Measurements from ENCODE around the gene TRIM65.

The TRIM65 gene

DNA sequence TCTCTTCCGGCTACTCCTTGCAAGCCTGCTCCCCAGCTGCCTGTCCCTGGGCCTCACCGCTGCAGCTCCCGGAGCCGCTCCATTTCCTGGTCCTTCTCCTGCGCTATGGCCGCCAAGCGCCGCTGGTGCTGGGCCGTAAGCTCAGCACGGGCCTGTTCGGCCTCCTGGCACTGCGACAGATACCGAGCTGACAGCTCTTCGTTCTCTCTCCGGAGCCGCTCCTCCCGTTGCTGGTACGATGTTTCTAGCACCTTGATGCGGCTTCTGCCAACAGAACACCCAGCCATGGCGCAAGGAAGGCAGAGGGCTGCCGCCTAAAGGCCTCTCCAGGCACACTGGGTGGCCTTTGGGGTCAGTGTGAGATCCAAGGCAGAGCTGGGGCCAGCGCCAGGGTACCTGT is 22.9 kb upstream of the TRIM65 start:
- DNase-seq (ENCODE audit: low read depth, low spot score): no peak
- H3K4me3 ChIP-seq (ENCODE audit: low read length): no peak overlapping the region

DNA sequence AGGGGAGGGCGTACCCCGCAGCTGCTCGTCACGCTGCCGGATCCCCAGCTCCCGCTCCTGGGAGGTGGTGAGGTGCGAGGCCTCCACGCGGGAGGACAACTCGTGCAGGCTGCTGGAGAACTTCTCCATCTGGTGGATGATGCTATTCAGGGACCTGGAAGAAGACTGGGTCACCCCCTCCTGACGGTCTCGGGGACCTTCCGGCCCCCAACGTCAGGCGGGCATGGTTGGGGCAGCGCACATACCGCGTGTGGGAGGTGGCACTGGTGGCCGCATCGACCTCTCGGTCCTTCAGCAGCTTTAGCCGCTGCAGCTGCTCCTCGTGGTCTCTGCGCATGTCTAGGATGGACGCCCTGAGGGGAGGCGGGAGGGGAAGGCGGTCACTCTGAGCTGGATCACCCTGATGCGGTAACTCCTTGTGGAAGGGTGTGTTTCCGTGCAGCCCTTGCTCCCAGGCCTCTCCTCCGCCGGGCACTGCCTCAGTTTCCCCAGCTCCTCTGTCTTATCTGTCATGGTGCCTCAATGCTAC is 21.2 kb upstream of the TRIM65 start:
- no peak overlapping the region for H3K4me3 ChIP-seq (ENCODE audit: low read length)
- DNase-seq (ENCODE audit: low read depth, low spot score): no peak

DNA sequence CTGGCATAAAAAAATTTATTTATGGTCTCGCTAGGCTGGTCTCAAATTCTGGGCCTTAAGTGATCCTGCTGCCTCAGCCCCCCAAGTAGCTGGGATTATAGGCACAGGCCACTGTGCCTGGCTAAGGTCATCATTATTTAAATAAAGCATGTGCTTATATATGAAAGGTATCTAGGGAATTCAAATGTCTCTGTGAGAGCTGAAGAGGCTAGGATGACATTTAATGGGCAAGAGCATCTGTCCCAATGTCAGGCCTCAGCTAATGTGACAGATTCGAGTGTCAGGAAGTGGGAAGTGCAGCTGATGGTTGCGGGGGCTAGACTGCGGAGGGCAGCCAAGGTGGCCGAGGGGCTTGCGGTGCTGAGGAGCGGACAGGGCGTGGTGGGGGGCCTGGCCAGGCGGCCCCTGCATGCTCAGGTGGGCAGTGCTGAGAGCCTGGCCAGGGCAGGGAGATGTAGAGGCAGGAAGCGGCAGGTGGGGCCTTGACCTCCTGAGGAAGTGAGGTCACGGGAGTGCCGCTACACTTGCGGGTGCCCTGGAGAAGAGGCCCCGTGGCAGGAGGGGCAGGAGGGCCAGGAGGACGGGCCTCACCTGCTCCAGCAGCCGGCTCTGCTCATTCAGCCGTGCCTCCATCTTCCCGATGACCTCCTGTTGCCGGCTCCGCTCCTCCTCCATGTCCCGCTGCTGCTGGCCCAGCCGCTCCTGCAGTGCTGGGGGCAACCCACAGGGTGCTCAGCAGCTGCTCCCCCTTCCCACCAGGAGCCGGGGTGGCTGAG is 20.6 kb upstream of the TRIM65 start:
- no peak for DNase-seq (ENCODE audit: low read depth, low spot score)
- no peak overlapping the region for H3K4me3 ChIP-seq (ENCODE audit: low read length)

DNA sequence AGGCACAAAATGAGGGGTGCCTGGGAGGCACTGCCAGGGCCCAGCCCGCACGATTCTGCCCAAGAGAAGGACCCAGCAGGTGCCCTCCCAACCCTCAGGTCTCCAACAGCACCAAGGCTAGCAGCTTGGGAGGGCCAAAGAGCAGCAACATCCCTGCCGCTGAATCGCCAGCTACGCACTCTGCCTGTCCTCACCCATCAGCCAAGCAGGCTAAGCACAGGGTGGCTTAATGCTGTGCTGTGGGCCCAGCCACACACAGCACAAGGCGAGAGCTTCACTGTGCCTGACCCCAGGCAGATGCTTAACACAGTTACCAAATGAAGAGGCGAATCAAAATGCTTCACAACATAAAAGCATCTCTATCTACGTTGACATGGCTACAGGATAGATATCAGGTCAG is 18.5 kb upstream of the TRIM65 start:
- no peak for DNase-seq (ENCODE audit: low read depth, low spot score)
- no peak overlapping the region for H3K4me3 ChIP-seq (ENCODE audit: low read length)

DNA sequence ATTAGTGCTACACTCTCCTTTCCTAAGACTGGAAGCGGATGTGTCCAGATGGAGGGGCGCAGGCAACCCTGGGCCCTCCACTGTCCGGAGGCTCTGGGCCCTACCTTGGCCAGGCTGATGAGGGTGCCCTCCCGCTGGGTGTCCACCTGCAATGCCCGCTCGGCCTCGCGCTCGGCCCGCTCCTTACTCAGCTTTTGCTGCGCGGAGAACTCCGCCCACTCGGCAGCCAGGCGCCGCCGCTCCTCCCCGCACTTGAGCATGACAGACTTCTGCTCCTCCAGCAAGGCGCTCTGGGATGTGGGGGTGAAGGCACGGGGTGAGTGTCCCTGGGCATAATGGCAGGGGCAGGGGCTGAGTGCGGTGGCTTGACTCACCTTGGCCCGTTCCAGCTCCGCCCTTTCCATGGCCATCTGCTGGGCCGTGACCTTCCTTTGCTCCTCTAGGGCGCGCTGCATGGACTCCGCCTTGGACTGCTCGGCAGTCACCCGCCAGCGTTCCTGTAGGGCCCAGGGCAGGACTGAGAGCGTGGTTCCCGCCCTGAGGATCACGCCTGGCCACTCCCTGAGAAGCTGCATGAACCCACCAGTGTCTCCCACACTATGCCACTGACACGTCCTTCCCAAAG is 18.0 kb upstream of the TRIM65 start:
- DNase-seq (ENCODE audit: low read depth, low spot score): no peak
- no peak overlapping the region for H3K4me3 ChIP-seq (ENCODE audit: low read length)

DNA sequence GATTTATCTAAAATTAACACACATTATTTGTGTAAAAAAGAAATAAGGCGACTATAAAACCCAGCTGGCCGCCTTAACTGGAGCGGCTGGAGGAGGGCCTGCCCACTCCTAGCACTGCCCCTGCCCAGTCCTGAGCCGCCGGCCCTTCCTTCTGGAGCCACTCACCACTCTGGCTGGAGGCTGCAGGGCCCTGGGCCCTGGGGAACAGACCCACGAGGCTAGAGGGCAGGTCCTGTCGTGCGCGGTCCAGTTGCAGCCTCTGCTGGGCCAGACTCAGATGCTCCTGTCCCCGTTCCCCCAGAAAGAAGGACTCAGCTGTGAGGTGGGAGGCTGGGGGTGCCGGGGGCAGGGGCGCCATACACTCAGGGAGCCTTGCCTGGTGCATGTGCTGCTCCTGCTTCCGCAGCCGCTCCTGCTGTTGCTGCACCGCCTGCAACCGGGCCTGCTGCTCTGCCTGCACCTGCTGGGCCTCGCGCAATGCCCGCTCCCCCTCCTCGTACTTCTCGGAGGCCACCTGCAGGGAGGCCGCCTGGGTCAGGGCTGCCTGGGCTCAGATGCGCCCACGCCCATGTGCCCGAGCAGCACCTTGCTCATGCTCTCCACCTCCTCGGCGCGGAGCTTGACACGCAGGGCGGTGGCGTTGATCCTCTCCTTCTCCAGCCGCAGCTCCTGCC is 16.9 kb upstream of the TRIM65 start:
- DNase-seq (ENCODE audit: low read depth, low spot score): no peak
- H3K4me3 ChIP-seq (ENCODE audit: low read length): no peak overlapping the region

DNA sequence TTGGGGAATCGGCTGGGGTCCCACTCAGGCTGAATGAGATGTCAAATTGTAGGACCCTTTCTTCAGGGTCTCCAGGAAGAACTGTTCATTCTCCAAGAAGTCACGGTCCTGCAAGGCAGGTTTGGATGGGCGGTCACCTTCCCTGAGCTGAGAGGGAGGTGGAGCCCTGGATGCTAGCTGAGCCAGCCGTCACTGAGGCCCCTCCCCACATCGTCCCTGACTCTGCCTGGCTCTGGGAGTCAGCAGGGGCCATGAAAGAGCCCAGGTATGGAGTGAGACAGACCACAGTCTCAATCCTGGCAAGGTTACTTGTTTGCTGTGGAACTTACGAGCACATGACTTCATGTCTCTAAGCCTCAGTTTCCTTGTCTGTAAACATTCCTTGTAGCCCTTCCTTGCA is 13.9 kb upstream of the TRIM65 start:
- DNase-seq (ENCODE audit: low read depth, low spot score): no peak
- no peak overlapping the region for H3K4me3 ChIP-seq (ENCODE audit: low read length)

DNA sequence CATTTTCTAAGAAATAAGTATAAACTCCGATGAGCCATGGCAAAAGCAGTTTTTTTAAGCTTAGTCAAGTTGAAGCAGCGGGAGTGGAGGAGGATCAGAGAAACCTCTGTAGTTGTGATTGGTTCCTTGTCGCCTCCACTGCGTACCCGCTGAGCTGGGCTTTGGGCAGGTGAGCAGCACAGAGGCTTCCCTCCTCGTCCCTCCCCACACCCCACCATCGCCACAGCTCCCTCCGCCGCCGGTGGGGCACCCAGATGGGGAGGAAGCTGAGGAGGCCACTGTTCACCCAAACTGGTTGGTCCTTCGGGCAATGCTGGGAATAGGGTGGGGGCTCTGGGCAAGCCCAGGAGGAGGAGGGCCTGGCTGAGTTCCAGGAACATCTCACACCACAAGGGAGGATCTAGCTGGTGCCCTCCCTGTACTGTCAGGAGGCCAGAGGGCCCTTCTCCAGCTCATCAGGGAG is 13.1 kb upstream of the TRIM65 start:
- DNase-seq (ENCODE audit: low read depth, low spot score): peak; percentile 51
- no peak overlapping the region for H3K4me3 ChIP-seq (ENCODE audit: low read length)

DNA sequence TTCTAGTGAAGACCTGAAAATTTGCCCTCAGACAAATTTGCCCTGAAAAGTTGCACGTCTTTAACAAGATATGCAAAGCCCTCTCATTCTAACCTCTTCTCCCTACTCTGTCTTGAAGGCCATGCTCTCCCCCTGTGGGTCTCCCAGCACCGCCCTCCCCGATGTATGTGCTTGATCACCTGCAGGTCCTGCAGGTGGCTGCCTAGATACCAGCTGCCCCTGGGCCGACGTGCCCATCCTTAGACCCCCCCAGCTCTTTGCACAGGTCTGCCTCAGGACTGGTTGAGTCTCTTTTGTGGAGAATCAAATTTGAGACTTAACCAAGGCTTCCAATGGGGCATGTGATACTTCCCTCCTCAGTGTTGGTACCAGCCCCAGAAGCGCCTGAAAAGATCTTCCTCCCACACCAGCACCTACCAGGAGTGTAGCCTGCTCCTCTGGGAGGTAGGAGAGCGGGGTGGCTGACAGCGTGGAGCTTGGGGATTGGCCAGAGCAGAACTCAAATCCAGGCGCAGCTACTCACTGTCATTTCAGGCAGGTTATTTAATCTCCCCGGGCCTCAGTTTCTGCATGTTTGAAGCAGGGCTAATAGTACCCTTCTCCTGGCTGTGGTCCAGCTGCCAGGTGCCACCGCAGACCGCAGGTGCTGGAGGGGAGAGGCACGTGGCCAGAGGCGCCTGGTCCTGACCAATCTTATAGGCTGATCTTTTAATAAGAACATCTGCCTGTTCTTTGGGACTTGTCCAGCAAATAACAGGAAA is 12.5 kb upstream of the TRIM65 start:
- DNase-seq (ENCODE audit: low read depth, low spot score): peak; percentile 53
- H3K4me3 ChIP-seq (ENCODE audit: low read length): no peak overlapping the region

DNA sequence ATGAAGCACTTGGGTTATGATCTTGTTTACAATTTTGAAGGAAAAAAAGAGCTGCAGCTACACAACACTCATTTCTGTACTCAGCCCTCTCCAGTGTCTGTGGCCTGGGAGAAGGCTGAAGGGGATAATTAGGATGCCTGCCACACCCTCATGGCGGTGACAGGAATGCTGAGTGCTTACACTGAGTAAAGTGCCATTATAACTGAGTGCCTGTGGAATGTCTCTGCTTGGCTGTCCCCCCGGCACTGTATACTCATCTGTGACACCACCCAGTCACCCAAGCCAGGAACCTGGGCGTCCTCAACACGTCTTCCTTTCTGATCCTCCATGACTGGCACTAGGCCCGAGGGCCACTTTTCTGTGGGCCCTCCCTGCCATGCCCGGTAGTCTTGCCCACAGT is 11.4 kb upstream of the TRIM65 start:
- H3K4me3 ChIP-seq (ENCODE audit: low read length): no peak overlapping the region
- DNase-seq (ENCODE audit: low read depth, low spot score): no peak

DNA sequence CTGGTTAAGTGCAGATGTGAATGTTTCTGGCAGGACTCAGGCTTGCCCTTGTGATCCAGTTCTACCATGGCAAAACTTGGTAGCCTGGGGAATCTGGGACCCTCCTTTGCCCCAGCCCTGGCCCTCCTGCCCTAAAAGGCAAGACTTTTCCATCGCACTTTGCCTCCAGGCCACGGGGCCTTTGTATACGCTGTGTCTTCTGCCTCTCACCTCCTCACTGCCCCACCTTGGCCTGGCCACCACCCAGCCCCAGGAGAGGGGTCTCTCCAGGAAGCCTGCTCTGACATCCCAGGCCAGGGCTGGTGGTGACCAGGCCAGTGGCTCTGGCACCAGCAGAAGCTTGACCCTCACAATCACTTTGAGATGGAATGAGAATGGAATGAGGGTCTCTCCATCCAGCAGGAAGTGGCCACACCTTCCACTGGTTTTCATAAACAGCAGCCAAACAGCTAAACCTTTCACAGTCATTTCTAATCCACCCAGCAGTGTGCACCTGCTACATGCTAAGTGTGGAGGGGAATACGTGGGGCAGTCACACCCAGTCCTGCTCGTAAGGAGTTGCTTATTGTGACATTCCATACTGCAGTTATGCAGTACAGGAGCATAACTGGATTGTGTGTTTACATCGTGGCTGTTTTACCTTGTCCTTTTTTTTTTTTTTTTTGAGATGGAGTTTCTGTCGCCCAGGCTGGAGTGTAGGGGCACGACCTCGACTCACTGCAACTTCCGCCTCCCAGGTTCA is 9.6 kb upstream of the TRIM65 start:
- no peak overlapping the region for H3K4me3 ChIP-seq (ENCODE audit: low read length)
- no peak for DNase-seq (ENCODE audit: low read depth, low spot score)

DNA sequence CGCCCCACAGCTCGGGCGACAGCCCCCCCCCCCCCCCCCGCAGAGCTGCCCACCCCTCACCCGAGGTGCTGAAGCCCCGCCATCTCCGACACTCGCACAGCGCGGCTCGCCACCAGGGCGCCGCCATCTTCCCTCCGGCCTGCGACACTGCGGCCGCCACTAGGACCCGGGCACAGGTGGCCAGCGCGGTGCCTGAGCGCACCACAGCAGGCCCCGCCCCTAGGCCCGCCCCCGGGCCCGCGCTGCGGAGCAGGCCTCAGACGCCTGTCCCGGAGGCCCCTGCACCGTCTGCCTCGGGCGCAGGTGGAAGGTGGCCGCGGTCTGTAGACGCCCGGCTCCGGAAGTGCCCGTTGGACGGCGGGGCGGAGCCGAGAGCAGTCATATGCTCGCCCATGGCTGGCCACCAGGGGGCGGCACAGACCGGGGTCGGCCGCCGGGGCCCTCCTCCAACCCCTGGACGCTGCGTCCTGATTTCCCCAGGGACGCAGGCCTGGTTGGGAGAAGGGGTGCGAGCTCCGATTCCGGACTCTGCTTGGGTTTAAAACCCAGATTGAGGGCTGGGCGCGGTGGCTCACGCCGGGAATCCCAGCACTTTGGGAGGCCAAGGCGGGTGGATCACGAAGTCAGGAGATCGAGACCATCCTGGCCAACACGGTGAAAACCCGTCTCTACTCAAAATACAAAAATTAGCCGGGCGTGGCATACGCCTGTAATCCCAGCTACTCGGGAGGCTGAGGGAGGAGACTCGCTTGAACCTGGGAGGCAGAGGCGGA is 8.2 kb upstream of the TRIM65 start, which contains the start of gene MRPL38:
Gene MRPL38 (minus strand): TSS at position 136 of the 773 bp plus-strand sequence. CDS start 9 bp downstream, at position 127.
- peak; percentile 91 for DNase-seq (ENCODE audit: low read depth, low spot score)

DNA sequence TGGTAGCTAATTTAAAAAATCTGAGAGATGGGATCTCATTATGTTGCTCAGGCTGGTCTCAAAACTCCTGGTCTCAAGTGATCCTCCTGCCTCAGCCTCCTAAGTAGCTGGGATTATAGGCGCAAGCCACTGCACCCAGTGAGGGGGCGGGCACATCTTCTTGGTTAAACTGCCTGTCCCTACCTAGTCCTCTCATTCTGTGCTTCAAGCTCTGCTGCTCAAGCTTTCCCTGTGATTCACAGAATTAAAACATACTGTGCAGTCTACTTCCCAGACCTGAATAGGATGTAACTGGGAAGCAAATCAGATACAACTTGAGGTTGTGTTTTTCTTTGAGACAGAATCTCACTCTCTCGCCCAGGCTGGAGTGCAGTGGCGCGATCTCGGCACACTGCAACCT is 5.7 kb upstream of the TRIM65 start:
- no peak for DNase-seq (ENCODE audit: low read depth, low spot score)
- H3K4me3 ChIP-seq (ENCODE audit: low read length): no peak overlapping the region

More for the DNA sequence above, 8.2 kb upstream of the TRIM65 start, which contains the start of gene MRPL38:
- H3K4me3 ChIP-seq (ENCODE audit: low read length): peak within 1 kb of the TSS; percentile 67

DNA sequence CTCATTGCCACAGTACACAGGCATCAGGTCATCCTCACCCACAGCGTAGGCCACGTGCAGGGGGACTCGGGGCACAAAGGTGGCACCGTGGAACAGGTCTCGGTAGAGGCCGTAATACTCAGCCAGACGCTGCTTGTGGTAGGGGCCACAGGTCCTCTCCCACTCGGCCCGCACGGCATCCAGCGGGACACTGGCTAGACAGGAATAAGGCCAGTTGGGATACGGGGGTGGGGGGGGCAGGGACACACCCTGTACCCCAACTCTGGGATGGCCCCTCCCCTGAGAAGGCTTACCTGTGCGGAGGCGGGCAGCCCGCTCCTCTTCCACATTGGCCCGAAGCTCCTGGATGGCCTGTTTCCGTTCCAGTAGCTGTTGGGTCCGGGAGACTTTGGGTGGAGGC is 5.0 kb upstream of the TRIM65 start:
- no peak for DNase-seq (ENCODE audit: low read depth, low spot score)
- H3K4me3 ChIP-seq (ENCODE audit: low read length): no peak overlapping the region

DNA sequence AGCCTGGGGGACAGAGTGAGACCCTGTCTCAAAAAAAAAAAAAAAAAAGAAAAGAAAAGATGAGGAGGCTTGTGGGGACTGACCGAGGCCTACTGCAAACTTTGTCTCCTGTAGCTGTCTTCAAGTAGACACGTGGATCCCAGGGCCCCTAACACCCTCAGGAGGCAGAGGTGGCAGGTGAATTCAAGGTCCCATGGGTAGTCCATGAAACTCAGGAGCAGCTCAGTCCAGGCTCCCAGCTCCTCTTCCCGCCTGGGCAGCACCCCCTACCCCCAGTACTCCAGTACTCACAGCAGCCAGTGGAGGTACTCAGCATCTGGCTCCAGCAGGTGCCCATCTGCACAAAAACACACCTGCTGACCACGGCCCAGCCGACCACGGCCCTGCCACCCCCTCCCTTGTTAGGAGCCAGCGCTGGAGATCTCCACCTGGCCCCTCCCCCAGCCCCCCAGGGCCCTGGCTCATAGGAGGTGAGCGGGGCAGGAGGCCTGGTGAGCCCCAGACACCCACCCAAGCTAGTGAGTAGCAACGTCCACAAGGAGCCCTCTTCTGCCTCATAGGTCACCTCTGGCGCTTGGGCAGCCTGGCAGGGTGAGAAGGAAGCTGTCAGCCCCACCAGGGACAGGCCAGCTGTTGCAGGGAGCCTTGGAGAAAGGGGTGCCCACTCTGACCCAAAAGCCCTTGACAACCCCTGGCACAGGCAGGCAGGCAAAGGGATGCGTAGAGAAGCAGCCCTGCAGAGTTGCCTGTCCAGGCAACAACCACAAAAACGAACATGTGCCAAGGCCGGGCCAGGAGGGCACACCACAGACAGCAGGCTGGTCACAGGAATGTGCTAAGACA is 4.2 kb upstream of the TRIM65 start:
- no peak for DNase-seq (ENCODE audit: low read depth, low spot score)
- no peak overlapping the region for H3K4me3 ChIP-seq (ENCODE audit: low read length)

DNA sequence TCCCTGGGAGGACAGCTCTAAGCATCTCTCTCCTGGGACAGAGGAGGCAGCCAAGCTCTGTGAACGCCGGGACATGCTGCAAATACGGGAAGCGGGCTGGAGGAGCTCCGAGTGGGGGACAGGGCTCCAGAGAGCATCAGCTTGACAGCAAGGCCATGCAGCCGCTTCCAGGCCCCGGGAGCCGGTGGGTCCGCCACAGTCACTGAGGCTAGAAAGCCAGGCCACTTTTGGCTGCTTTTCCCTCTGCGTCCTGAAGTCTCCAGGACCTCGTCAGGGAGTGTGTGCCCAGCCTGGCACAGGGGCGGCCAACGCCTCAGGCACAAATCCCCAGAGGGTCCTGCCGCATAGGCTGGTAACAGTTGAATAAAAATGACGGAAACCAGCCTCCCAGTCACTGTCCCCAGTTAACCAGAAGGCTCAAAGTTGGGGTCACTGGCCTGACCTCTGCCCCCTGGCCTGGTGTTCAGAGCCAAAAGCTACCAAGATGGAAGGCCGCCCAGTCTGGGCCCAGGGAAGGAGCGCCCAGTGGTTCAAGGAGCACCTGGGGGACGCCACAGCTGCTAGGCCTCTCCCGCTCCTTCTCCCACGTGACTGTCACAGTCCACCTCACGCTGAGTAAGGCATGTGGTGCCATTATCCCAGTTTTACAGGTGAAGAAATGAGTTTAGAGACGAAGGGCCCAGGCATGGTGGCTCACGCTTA is 3.2 kb upstream of the TRIM65 start:
- H3K4me3 ChIP-seq (ENCODE audit: low read length): no peak overlapping the region
- DNase-seq (ENCODE audit: low read depth, low spot score): no peak
